IPS-18c (cell line): ENCODE results near the gene MACROD2.

Experiments used
- H3K4me3 ChIP-seq: 2 replicates; pipeline ENCODE4 v1.7.0; 2013; ENCODE audit warnings: low read depth, mild to moderate bottlenecking, low read length, moderate library complexity; ENCODE audit not compliant: insufficient read depth
- H3K9me3 ChIP-seq: one replicate; pipeline ENCODE4 v1.6.1; 2013; ENCODE audit warnings: mild to moderate bottlenecking, low read length, moderate library complexity; ENCODE audit not compliant: control insufficient read depth, insufficient read depth

Gene MACROD2

DNA sequence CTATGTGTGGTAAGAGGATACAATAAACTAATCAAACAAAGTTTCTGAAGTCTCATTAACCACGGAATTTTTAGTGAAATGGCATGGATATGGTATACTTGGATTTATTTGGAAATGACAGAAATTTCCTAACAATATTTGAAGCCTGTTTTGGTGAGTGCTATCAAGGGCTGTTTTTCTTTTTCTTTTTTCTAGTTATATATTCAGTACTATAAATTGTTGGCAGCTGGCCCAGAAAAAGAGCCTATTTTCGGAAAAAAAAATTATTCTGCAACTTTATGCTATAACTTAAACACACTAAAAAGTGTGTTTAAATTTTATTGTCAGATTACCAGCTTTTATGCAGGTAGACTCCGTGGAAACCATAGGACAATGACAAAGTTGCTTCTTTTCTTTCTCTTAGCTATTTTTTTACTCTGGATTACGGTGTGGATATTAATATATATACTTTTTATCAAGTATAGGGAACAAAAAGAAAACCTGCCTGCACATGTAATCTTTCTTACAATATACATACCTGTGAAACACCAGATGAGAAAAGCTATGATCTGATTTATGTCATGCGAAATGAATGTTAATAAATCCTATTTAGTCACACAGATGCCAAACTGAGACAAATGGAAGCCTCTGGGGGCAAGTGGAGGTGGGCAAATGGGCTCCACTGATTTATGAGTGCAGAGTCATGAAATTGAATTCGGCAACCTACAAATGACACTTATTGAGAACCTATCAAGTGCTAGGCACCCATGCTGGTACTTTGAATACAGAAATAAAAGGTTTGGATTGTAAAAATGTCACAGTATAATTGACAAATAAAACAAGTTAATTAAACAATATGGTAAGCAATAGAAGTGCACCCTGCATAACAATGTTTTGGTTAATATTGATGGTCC is 1261.6 kb downstream of the MACROD2 start:
- Histone ChIP-seq H3K4me3 (no peak overlapping the region), H3K9me3 (no peaks in the 10 kb centered on the region)

DNA sequence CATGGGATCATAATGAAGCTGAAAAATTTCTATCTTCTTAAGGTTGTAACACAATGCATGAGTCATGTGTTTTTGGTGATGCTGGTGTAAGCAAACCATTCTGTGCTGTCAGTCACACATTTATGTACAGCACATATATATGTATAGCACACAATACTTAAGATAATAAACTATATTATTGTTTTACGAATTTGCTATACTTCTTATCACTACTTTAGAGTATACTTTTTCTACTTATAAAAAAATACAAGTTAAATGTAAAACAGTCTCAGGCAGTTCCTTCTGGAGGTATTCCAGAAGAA is 1262.2 kb downstream of the MACROD2 start:
- Histone ChIP-seq H3K9me3 (no peaks in the 10 kb centered on the region), H3K4me3 (no peak overlapping the region)

- Histone ChIP-seq H3K4me3 (no peak overlapping the region), H3K9me3 (no peaks in the 10 kb centered on the region)
Observed at GRCh38 chr20:15265581-15266309, 1270.4 kb downstream of the MACROD2 start.

DNA sequence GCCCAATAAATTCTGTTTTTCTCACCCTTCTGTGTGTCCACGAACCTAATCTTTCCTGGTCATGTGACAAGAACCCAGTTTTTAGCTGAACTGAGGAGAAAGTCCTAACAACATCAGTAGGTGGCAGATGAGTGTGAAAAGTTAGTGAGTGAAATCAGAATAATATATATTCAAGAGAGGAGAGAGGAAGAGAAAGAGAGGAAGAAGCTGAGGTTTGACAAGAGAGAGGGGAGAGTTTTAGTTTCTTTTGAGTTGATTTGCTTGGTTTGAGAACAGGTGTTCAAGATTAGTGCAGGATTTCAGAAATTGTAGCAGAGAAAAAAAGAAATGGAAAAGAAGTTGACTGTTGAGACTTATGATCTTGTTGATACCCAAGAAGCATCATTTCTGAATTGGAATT is 1272.6 kb downstream of the MACROD2 start:
- Histone ChIP-seq H3K9me3 (no peaks in the 10 kb centered on the region), H3K4me3 (no peak overlapping the region)

DNA sequence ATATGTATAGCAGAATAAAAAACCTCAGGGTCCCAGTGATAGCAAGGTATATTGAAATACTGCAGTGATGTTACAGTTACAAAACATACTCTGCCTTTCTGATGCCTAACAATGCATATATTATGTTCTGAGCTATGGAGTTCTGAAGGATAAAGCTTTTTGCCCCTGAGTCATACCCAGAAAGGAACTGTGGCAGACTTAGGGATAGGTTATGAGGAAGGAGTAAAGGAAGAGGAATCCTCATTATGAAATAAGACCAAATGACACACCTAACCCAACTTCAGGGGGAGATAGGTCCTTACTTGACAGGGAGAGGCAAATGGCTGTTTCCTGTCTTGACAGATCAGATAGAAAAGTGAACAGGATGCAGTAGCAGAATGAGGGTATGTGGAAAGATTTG is 1282.7 kb downstream of the MACROD2 start:
- no peak overlapping the region for H3K4me3 ChIP-seq
- no peaks in the 10 kb centered on the region for H3K9me3 ChIP-seq

DNA sequence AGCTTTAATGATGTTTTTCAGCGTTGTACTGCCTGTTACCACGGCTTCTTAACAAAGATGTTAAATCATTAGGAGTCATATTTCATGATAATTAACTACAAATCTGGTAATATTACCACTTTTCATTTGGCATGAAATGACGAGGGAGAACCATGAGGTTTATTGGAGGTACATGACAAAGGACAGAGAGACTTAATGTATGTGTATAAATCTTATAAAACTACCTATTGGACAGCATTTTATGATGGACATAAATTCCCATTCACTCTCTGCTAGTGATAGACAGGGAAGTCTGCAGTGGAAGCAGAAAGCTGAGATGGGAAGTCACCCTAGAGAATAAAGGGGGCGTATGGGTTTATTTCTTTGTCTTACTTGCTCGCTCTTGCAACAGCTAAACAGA is 1292.0 kb downstream of the MACROD2 start:
- no peaks in the 10 kb centered on the region for H3K9me3 ChIP-seq
- no peak overlapping the region for H3K4me3 ChIP-seq

- Histone ChIP-seq H3K9me3 (no peaks in the 10 kb centered on the region), H3K4me3 (no peak overlapping the region)
Observed at GRCh38 chr20:15288106-15288505, 1292.8 kb downstream of the MACROD2 start.

DNA sequence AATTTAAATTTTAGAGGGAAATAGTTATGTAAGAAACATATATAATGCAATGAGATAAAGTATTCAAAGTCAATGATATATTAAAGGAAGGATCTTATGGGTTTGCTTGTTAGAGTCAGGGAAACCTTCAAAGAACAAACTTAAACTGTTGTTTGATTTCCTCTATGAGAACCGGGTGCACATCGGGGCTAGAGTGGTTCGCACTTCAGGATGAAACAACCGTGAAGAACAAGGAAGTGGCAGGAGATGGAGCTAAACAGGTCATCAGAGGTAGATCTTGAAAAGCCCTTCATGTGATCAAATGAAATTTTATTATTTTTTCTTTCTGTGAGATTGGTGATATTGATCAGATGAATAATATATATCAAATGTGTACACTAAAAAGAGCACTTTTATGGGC is 1294.0 kb downstream of the MACROD2 start:
- Histone ChIP-seq H3K4me3 (no peak overlapping the region), H3K9me3 (no peaks in the 10 kb centered on the region)

- H3K4me3 ChIP-seq = no peak overlapping the region
- H3K9me3 ChIP-seq = no peaks in the 10 kb centered on the region
Observed at GRCh38 chr20:15292405-15292804, 1297.1 kb downstream of the MACROD2 start.

DNA sequence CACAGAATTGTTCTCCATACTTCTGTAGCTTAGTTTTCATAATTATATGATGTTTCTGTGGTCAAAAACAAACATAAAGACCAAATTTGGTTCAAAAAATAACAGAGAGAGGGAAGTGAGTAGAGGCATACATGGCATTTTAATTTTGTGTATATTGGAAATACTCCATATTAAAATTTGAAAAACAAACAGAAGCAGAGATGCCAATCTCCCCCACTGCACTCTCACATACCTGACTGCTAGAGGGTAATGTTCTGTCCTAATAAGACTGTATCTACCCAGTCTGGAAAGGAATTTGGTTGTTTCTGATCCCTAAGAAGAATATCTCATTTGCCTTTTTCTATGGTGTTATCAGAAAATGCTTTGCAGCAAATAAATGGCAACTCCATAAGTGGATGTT is 1301.1 kb downstream of the MACROD2 start:
- Histone ChIP-seq H3K9me3 (no peaks in the 10 kb centered on the region), H3K4me3 (no peak overlapping the region)

GRCh38 chr20:15297059-15297875 is 1302.0 kb downstream of the MACROD2 start:
- H3K9me3 ChIP-seq = no peaks in the 10 kb centered on the region

GRCh38 chr20:15302075-15302474 is 1306.8 kb downstream of the MACROD2 start:
- H3K9me3 ChIP-seq = no peaks in the 10 kb centered on the region
- no peak overlapping the region for H3K4me3 ChIP-seq

More at GRCh38 chr20:15297059-15297875, 1302.0 kb downstream of the MACROD2 start:
- H3K4me3 ChIP-seq = no peak overlapping the region

DNA sequence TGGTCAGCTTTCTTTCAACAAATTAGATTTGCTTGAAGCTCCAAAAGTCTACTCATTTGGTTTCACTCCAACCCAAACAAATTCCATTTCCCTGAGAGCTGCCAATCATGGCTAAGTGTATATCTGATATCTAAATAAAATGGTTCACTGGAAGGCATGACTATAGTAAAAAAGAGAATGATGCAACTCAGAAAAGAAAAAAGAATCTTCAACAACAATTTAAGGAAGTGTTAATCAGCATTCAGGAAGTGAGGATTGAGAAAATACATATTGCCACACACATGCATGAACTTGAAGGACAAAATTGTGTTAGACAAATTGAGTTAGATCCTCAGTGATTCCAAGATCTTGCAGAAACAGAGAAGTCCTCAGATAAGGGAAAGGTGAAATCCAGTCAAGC is 1315.0 kb downstream of the MACROD2 start:
- Histone ChIP-seq H3K9me3 (no peaks in the 10 kb centered on the region), H3K4me3 (no peak overlapping the region)

GRCh38 chr20:15316556-15316955 is 1321.2 kb downstream of the MACROD2 start:
- Histone ChIP-seq H3K9me3 (no peaks in the 10 kb centered on the region), H3K4me3 (no peak overlapping the region)

- Histone ChIP-seq H3K9me3 (no peaks in the 10 kb centered on the region), H3K4me3 (no peak overlapping the region)
Observed at GRCh38 chr20:15317546-15318232, 1322.4 kb downstream of the MACROD2 start.

DNA sequence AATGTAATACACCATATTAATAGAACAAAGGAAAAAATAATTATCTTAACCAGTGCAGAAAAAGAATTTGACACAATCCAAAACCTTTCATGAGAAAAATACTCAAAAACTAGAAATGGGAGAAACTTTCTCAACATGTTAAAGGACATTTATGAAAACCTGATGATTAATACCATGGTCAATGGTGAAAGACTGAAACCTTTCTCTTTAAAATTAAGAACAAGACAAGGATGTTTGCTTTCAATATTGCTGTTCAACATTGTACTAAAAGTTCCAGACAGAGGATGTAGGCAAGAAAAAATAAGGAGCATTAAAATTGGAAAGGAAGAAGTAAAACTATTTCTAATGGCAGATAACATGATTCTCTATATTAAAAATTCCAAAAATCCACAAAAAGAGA is 1323.4 kb downstream of the MACROD2 start:
- Histone ChIP-seq H3K9me3 (no peaks in the 10 kb centered on the region), H3K4me3 (no peak overlapping the region)

DNA sequence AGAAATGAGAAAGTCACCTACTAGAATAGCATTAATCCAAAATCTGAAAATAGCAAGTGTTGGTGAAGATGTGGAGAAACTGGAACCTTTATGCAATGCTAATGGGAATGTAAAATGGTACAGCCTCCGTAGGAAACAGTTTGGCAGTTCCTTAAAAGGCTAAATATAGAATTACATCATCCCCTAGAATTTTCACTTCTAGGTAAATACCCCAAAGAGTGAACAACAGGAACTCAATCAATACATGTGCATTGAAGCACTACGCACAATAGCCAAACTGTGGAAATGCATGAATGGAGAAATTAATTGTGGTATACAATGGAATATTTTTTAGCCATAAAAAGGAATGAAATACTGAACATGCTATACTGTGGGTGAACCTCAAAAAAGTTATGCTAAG is 1324.1 kb downstream of the MACROD2 start:
- Histone ChIP-seq H3K9me3 (no peaks in the 10 kb centered on the region), H3K4me3 (no peak overlapping the region)
